Subcutaneous abdominal adipose tissue (tissue), 5 donors: Measurements from ENCODE around the gene ASB15.

Source experiments
- H3K27ac ChIP-seq: one replicate; pipeline ENCODE4 v1.7.0; 2013; ENCODE audit warnings: low read depth, mild to moderate bottlenecking, inconsistent platforms, low read length, moderate library complexity
- H3K27me3 ChIP-seq, 5 donors: one replicate each; pipeline ENCODE4 v1.7.0; 2013; ENCODE audit warnings: low read length in 5 of 5, inconsistent platforms in 1 of 5; ENCODE audit not compliant: control insufficient read depth in 5 of 5, insufficient read depth in 4 of 5
- H3K36me3 ChIP-seq, 5 donors: one replicate each; pipeline ENCODE4 v1.7.0; 2013; ENCODE audit warnings: low read length in 5 of 5; ENCODE audit not compliant: control insufficient read depth in 5 of 5, insufficient read depth in 5 of 5
- H3K4me1 ChIP-seq, 5 donors: one replicate each; pipeline ENCODE4 v1.7.0; 2013; ENCODE audit warnings: low read length in 5 of 5, mild to moderate bottlenecking in 3 of 5, moderate library complexity in 1 of 5; ENCODE audit not compliant: control insufficient read depth in 5 of 5, insufficient read depth in 5 of 5
- H3K4me3 ChIP-seq, 5 donors: one replicate each; pipeline ENCODE4 v1.7.0; 2013; ENCODE audit warnings: low read length in 5 of 5, low read depth in 1 of 5
- H3K9ac ChIP-seq, 5 donors: one replicate each; pipeline ENCODE4 v1.7.0; 2013; ENCODE audit warnings: low read length in 5 of 5, mild to moderate bottlenecking in 4 of 5, moderate library complexity in 3 of 5
- H3K9me3 ChIP-seq, 5 donors: one replicate each; pipeline ENCODE4 v1.7.0; 2013; ENCODE audit warnings: low read length in 5 of 5; ENCODE audit not compliant: control insufficient read depth in 5 of 5
- donor health status: healthy.
- donor health status: healthy.
- donor health status: healthy.
- donor health status: healthy.
- donor health status: healthy.

The ASB15 gene

GRCh38 chr7:123673752-123674398 lies 72.3 kb downstream of the ASB15 start:
- Histone ChIP-seq H3K4me3 (no peak overlapping the region), H3K27ac (peak overlapping the region; percentile 73)

GRCh38 chr7:123674399-123675180 lies 73.0 kb downstream of the ASB15 start:
- H3K4me1 ChIP-seq, result peaks cover 2 to 33% (median 13%) of the 10 kb centered on the region in 5 donors
- H3K36me3 ChIP-seq, result no peaks in the 10 kb centered on the region
- no peaks in the 10 kb centered on the region for H3K27me3 ChIP-seq
- H3K27ac ChIP-seq, result peak overlapping the region; percentile 73
- H3K9me3 ChIP-seq, result no peaks in the 10 kb centered on the region
- H3K9ac ChIP-seq, result no peak overlapping the region
- H3K4me3 ChIP-seq, result no peak overlapping the region

More at GRCh38 chr7:123673752-123674398, 72.3 kb downstream of the ASB15 start:
- no peaks in the 10 kb centered on the region for H3K36me3 ChIP-seq
- no peaks in the 10 kb centered on the region for H3K27me3 ChIP-seq
- peaks cover 2 to 33% (median 13%) of the 10 kb centered on the region in 5 donors for H3K4me1 ChIP-seq
- H3K9ac ChIP-seq, result no peak overlapping the region
- no peaks in the 10 kb centered on the region for H3K9me3 ChIP-seq

- peaks cover 2 to 33% (median 13%) of the 10 kb centered on the region in 5 donors for H3K4me1 ChIP-seq
- no peak overlapping the region for H3K9ac ChIP-seq
- no peaks in the 10 kb centered on the region for H3K36me3 ChIP-seq
- no peaks in the 10 kb centered on the region for H3K9me3 ChIP-seq
- H3K27ac ChIP-seq, result peak overlapping the region; percentile 73
- no peaks in the 10 kb centered on the region for H3K27me3 ChIP-seq
- no peak overlapping the region for H3K4me3 ChIP-seq
Measured at GRCh38 chr7:123675181-123675473, 73.5 kb downstream of the ASB15 start.

GRCh38 chr7:123677061-123677715 lies 75.6 kb downstream of the ASB15 start:
- peaks cover 2 to 38% (median 13%) of the 10 kb centered on the region in 5 donors for H3K4me1 ChIP-seq
- no peaks in the 10 kb centered on the region for H3K27me3 ChIP-seq
- no peak overlapping the region for H3K9ac ChIP-seq
- no peak overlapping the region for H3K4me3 ChIP-seq
- H3K9me3 ChIP-seq, result no peaks in the 10 kb centered on the region
- no peak overlapping the region for H3K27ac ChIP-seq
- H3K36me3 ChIP-seq, result peaks cover 0 to 7% (median 0%) of the 10 kb centered on the region in 5 donors

- peaks cover 4 to 16% (median 10%) of the 10 kb centered on the region in 5 donors for H3K36me3 ChIP-seq
- H3K27me3 ChIP-seq, result no peaks in the 10 kb centered on the region
- H3K4me1 ChIP-seq, result peaks cover under 1 to 31% (median 6%) of the 10 kb centered on the region in 5 donors
- no peaks in the 10 kb centered on the region for H3K9me3 ChIP-seq
- H3K4me3 ChIP-seq, result no peak overlapping the region
- no peak overlapping the region for H3K9ac ChIP-seq
- no peak overlapping the region for H3K27ac ChIP-seq
Measured at GRCh38 chr7:123679614-123680013, 78.0 kb downstream of the ASB15 start.

- H3K4me3 ChIP-seq, result no peak overlapping the region
- H3K36me3 ChIP-seq, result peaks cover 4 to 19% (median 13%) of the 10 kb centered on the region in 5 donors
- no peaks in the 10 kb centered on the region for H3K9me3 ChIP-seq
Measured at GRCh38 chr7:123680580-123680979, 79.0 kb downstream of the ASB15 start.

GRCh38 chr7:123681561-123681960 lies 79.9 kb downstream of the ASB15 start:
- no peak overlapping the region for H3K4me3 ChIP-seq
- H3K4me1 ChIP-seq, result peaks cover 0 to 19% (median 6%) of the 10 kb centered on the region in 5 donors
- H3K27me3 ChIP-seq, result no peaks in the 10 kb centered on the region
- no peak overlapping the region for H3K9ac ChIP-seq
- H3K27ac ChIP-seq, result no peak overlapping the region
- peaks cover 4 to 19% (median 16%) of the 10 kb centered on the region in 5 donors for H3K36me3 ChIP-seq
- H3K9me3 ChIP-seq, result no peaks in the 10 kb centered on the region

More at GRCh38 chr7:123680580-123680979, 79.0 kb downstream of the ASB15 start:
- Histone ChIP-seq H3K27ac (no peak overlapping the region), H3K27me3 (no peaks in the 10 kb centered on the region), H3K4me1 (peaks cover 0 to 22% (median 6%) of the 10 kb centered on the region in 5 donors), H3K9ac (no peak overlapping the region)

- H3K4me3 ChIP-seq, result no peak overlapping the region
- no peak overlapping the region for H3K27ac ChIP-seq
- H3K4me1 ChIP-seq, result peaks cover 0 to 16% (median 6%) of the 10 kb centered on the region in 5 donors
- no peaks in the 10 kb centered on the region for H3K9me3 ChIP-seq
- peaks cover 8 to 27% (median 16%) of the 10 kb centered on the region in 5 donors for H3K36me3 ChIP-seq
- no peaks in the 10 kb centered on the region for H3K27me3 ChIP-seq
- H3K9ac ChIP-seq, result no peak overlapping the region
Measured at GRCh38 chr7:123682690-123683089, 81.1 kb downstream of the ASB15 start.

GRCh38 chr7:123687161-123687560 lies 85.5 kb downstream of the ASB15 start:
- no peaks in the 10 kb centered on the region for H3K27me3 ChIP-seq
- peaks cover 0 to 5% (median 0%) of the 10 kb centered on the region in 5 donors for H3K4me1 ChIP-seq
- no peak overlapping the region for H3K27ac ChIP-seq
- peaks cover 24 to 45% (median 34%) of the 10 kb centered on the region in 5 donors for H3K36me3 ChIP-seq
- H3K4me3 ChIP-seq, result no peak overlapping the region
- H3K9ac ChIP-seq, result no peak overlapping the region
- H3K9me3 ChIP-seq, result no peaks in the 10 kb centered on the region

- Histone ChIP-seq H3K36me3 (peaks cover 29 to 45% (median 39%) of the 10 kb centered on the region in 5 donors), H3K27ac (no peak overlapping the region), H3K4me3 (no peak overlapping the region), H3K9ac (no peak overlapping the region), H3K27me3 (no peaks in the 10 kb centered on the region), H3K4me1 (peaks cover 0 to 3% (median 0%) of the 10 kb centered on the region in 5 donors), H3K9me3 (no peaks in the 10 kb centered on the region)
Measured at GRCh38 chr7:123687727-123688126, 86.1 kb downstream of the ASB15 start.
